ENCODE measurements around the gene NOL3. TPM values are rescaled to one million over a fixed set of nuclear protein-coding genes. Genes with fewer than 3 reads are reported as not detected.
A peak's percentile ranks its signal among the peaks of the same experiment; 100 is the strongest.

Gene NOL3
- total and polyA plus RNA-seq, 3 experiments from 2014 or later: 0.91 to 2.3 (median 2.1) TPM

GRCh38 chr16:67198238-67198734, 27.9 kb downstream of the NOL3 start:
- Histone ChIP-seq H3K4me1 (ENCODE audit: insufficient read depth, low read length) (peaks cover 7% of the 10 kb centered on the region), H3K9me3 (ENCODE audit: low read length) (no peaks in the 10 kb centered on the region), H3K36me3 (ENCODE audit: insufficient read depth, low read length) (peaks cover 42% of the 10 kb centered on the region), H3K27ac (ENCODE audit: low read depth, low read length) (no peak overlapping the region), H3K27me3 (ENCODE audit: insufficient read depth, low read length, poor library complexity, severe bottlenecking) (no peaks in the 10 kb centered on the region), H3K4me3 (ENCODE audit: low read length) (no peak overlapping the region)
- CTCF ChIA-PET: interaction anchor here (0.9 to 1.5 kb wide), 5 partner anchors 9 to 245 kb away, joined by 3 to 4 read pairs (median 3); partner anchors contain the start of gene FHOD1
- Mint-ChIP-seq H3K4me3 (peak overlapping the region in 1 of 7 donors; percentile 7), H3K36me3 (peaks cover 8 to 84% (median 11%) of the 10 kb centered on the region in 3 donors), H3K9me3 (no peaks in the 10 kb centered on the region), H3K27ac (peak overlapping the region in 3 of 8 donors; percentile 45 to 79 (median 67)), H3K4me1 (peaks cover 19 to 43% (median 34%) of the 10 kb centered on the region in 3 donors), H3K27me3 (no peaks in the 10 kb centered on the region)
- no peak for DNase-seq
- POLR2A ChIA-PET: no interaction called here

DNA sequence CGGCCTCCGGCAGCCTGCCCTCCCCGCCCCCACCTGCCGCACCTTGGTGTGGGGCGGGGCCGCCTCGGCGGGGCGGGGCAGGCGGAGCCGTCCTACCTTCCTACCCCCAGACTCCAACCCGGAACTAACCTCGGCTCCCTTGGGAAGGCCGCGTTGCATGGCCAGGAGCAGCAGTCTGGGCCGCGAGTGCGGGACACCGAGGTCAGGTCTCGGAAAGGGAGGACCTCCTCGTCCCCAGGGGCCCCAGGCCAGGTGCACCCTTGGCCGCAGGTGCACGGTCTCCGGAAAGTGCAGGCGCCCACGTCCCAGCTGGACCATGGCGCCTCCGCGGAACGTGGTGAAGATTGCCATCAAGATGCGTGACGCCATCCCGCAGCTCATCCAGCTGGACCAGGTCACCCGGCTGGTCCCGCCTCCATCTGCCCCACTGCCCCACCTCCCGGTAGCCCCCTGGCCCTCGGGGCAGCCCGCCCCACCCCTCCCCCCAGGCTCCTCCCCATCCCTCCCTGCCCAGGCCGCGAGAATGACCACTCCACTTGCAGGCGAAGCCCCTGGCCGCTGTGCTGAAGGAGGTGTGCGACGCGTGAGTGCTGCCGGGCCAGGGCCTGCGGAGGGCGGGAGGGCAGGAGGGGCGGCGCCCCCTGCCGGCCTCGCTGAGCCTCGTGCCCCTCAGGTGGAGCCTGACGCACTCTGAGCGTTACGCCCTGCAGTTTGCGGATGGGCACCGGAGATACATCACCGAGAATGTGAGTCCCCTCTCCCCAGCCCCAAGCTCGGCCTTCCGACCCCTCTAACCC, 28.9 kb downstream of the NOL3 start, which contains the start of gene ELMO3:
Gene ELMO3, plus strand, starts transcription at position 121 of the 797 bp plus-strand sequence. Its CDS starts 196 bp downstream, at position 317.
- no peak within 1 kb of the TSS for H3K4me3 ChIP-seq (ENCODE audit: low read length)
- Mint-ChIP-seq H3K4me1 (peaks cover 10 to 34% (median 25%) of the 10 kb centered on the region in 3 donors), H3K27me3 (no peaks in the 10 kb centered on the region), H3K4me3 (peak within 1 kb of the TSS in 1 of 7 donors; percentile 7), H3K36me3 (peaks cover 8 to 83% (median 11%) of the 10 kb centered on the region in 3 donors), H3K9me3 (no peaks in the 10 kb centered on the region), H3K27ac (peak within 1 kb of the TSS in 4 of 8 donors; percentile 20 to 79 (median 56))
- H3K4me1 ChIP-seq (ENCODE audit: insufficient read depth, low read length): no peaks in the 10 kb centered on the region
- no peak within 1 kb of the TSS for H3K27ac ChIP-seq (ENCODE audit: low read depth, low read length)
- DNase-seq: no peak
- H3K9me3 ChIP-seq (ENCODE audit: low read length): no peaks in the 10 kb centered on the region
- H3K36me3 ChIP-seq (ENCODE audit: insufficient read depth, low read length): peaks cover 42% of the 10 kb centered on the region
- H3K27me3 ChIP-seq (ENCODE audit: insufficient read depth, low read length, poor library complexity, severe bottlenecking): no peaks in the 10 kb centered on the region
- ChIA-PET POLR2A (no interaction called here), CTCF (no interaction called here)

DNA sequence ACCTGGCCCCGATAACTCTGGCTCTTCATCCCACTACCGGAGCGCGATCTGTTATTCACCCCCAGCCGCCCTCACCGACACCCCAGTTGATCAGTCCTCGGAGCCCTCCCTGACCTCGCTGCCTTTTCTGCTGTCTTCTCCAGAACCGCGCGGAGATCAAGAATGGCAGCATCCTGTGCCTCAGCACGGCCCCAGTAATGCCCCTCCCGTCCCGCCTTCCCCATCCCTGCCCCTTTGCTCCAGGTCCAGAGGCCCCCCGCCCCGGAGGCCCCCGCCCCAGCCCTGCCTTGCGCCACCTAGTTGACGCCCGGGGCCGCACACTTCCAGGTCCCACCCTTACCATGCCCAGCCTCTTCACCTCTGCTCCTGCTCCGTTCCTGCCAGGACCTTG, 29.5 kb downstream of the NOL3 start:
- H3K9me3 ChIP-seq (ENCODE audit: low read length): no peaks in the 10 kb centered on the region
- no peak overlapping the region for H3K4me3 ChIP-seq (ENCODE audit: low read length)
- Mint-ChIP-seq H3K9me3 (no peaks in the 10 kb centered on the region), H3K27me3 (no peaks in the 10 kb centered on the region), H3K36me3 (peaks cover 8 to 78% (median 11%) of the 10 kb centered on the region in 3 donors), H3K4me3 (no peak overlapping the region), H3K27ac (peak overlapping the region in 1 of 8 donors; percentile 20), H3K4me1 (peaks cover 9 to 28% (median 22%) of the 10 kb centered on the region in 3 donors)
- ChIA-PET CTCF (no interaction called here), POLR2A (no interaction called here)
- no peak overlapping the region for H3K27ac ChIP-seq (ENCODE audit: low read depth, low read length)
- H3K4me1 ChIP-seq (ENCODE audit: insufficient read depth, low read length): no peaks in the 10 kb centered on the region
- no peak for DNase-seq
- H3K27me3 ChIP-seq (ENCODE audit: insufficient read depth, low read length, poor library complexity, severe bottlenecking): no peaks in the 10 kb centered on the region
- H3K36me3 ChIP-seq (ENCODE audit: insufficient read depth, low read length): peaks cover 36% of the 10 kb centered on the region

DNA sequence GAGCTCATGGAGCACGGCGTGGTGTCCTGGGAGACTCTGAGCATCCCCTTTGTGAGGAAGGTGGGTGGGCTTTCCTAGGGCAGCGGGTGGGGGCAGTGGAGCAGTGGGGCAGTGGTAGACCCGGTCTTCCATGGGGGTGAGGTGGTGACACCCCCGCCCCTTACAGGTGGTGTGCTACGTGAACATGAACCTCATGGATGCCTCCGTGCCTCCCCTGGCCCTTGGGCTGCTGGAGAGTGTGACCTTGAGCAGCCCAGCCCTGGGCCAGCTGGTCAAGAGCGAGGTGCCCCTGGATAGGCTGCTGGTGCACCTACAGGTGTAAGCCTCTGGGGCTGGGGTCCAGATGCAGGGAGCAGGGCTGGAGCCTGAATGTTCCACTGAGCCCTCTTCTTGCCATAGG, 30.2 kb downstream of the NOL3 start:
- H3K4me1 ChIP-seq (ENCODE audit: insufficient read depth, low read length): no peaks in the 10 kb centered on the region
- no peak for DNase-seq
- Mint-ChIP-seq H3K27ac (peak overlapping the region in 1 of 8 donors; percentile 60), H3K9me3 (no peaks in the 10 kb centered on the region), H3K4me1 (peaks cover 9 to 21% (median 15%) of the 10 kb centered on the region in 3 donors), H3K4me3 (no peak overlapping the region), H3K36me3 (peaks cover 8 to 72% (median 11%) of the 10 kb centered on the region in 3 donors), H3K27me3 (no peaks in the 10 kb centered on the region)
- H3K36me3 ChIP-seq (ENCODE audit: insufficient read depth, low read length): peaks cover 29% of the 10 kb centered on the region
- H3K27me3 ChIP-seq (ENCODE audit: insufficient read depth, low read length, poor library complexity, severe bottlenecking): no peaks in the 10 kb centered on the region
- POLR2A ChIA-PET: interaction anchor here (0.6 kb wide), 1 partner anchor 170 kb away, joined by 4 read pairs; no protein-coding TSS in a partner anchor
- CTCF ChIA-PET: no interaction called here
- H3K27ac ChIP-seq (ENCODE audit: low read depth, low read length): no peak overlapping the region
- no peak overlapping the region for H3K4me3 ChIP-seq (ENCODE audit: low read length)
- no peaks in the 10 kb centered on the region for H3K9me3 ChIP-seq (ENCODE audit: low read length)

DNA sequence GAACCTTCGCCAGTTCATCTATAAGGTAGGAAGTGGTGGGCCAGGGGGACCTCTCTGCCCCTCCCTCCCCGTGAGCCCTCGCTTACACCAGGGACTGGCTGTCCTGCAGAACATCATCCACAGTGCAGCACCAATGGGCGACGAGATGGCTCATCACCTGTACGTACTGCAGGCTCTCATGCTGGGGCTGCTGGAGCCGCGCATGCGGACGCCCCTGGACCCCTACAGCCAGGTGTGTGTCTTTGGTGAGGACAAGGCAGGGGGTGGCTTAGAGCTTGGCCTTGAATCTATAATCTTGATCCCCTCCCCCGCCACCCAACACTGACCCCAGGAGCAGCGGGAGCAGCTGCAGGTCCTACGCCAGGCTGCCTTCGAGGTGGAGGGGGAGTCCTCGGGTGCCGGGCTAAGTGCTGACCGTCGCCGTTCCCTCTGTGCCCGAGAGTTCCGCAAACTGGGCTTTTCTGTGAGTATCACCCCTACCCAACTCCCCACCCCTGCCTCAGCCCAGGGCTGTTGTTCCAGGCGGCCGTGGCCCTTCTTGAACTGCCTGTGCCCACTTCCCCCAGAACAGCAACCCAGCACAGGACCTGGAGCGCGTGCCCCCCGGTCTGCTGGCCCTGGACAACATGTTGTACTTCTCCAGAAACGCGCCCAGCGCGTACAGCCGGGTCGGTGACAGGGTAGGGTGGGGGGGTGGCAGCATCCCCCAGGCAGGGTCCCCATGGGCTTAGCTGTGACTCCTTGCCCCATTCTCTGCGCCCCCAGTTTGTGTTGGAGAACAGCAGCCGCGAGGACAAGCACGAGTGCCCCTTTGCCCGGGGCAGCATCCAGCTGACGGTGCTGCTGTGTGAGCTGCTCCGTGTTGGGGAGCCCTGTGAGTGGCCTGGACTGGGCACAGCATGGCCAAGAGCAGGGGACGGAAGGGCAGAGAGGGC, 31.3 kb downstream of the NOL3 start:
- H3K36me3 ChIP-seq (ENCODE audit: insufficient read depth, low read length): peaks cover 17% of the 10 kb centered on the region
- H3K4me3 Mint-ChIP-seq: no peak overlapping the region
- POLR2A ChIA-PET: interaction anchor here (0.5 kb wide), 1 partner anchor 66 kb away, joined by 8 read pairs; no protein-coding TSS in a partner anchor

GRCh38 chr16:67202426-67202825, 32.1 kb downstream of the NOL3 start:
- Mint-ChIP-seq H3K9me3 (no peaks in the 10 kb centered on the region), H3K4me1 (peaks cover 0 to 5% (median 0%) of the 10 kb centered on the region in 3 donors), H3K4me3 (no peak overlapping the region), H3K36me3 (peaks cover 0 to 52% (median 0%) of the 10 kb centered on the region in 3 donors), H3K27me3 (no peaks in the 10 kb centered on the region), H3K27ac (peak overlapping the region in 1 of 8 donors; percentile 68)
- H3K36me3 ChIP-seq (ENCODE audit: insufficient read depth, low read length): peaks cover 9% of the 10 kb centered on the region
- CTCF ChIA-PET: no interaction called here
- H3K4me1 ChIP-seq (ENCODE audit: insufficient read depth, low read length): no peaks in the 10 kb centered on the region
- H3K27ac ChIP-seq (ENCODE audit: low read depth, low read length): no peak overlapping the region
- POLR2A ChIA-PET: interaction anchor here (0.5 kb wide), 1 partner anchor 65 kb away, joined by 8 read pairs; no protein-coding TSS in a partner anchor
- no peaks in the 10 kb centered on the region for H3K27me3 ChIP-seq (ENCODE audit: insufficient read depth, low read length, poor library complexity, severe bottlenecking)
- no peaks in the 10 kb centered on the region for H3K9me3 ChIP-seq (ENCODE audit: low read length)
- DNase-seq: no peak
- no peak overlapping the region for H3K4me3 ChIP-seq (ENCODE audit: low read length)

More for the DNA sequence above, 31.3 kb downstream of the NOL3 start:
- no peak for DNase-seq
- H3K9me3 ChIP-seq (ENCODE audit: low read length): no peaks in the 10 kb centered on the region
- no peak overlapping the region for H3K4me3 ChIP-seq (ENCODE audit: low read length)
- H3K9me3 Mint-ChIP-seq: no peaks in the 10 kb centered on the region
- peaks cover 2 to 10% (median 3%) of the 10 kb centered on the region in 3 donors for H3K4me1 Mint-ChIP-seq
- CTCF ChIA-PET: no interaction called here
- H3K27me3 Mint-ChIP-seq: no peaks in the 10 kb centered on the region
- H3K27ac ChIP-seq (ENCODE audit: low read depth, low read length): no peak overlapping the region
- H3K4me1 ChIP-seq (ENCODE audit: insufficient read depth, low read length): no peaks in the 10 kb centered on the region
- no peak overlapping the region for H3K27ac Mint-ChIP-seq
- H3K36me3 Mint-ChIP-seq: peaks cover 2 to 60% (median 2%) of the 10 kb centered on the region in 3 donors
- no peaks in the 10 kb centered on the region for H3K27me3 ChIP-seq (ENCODE audit: insufficient read depth, low read length, poor library complexity, severe bottlenecking)

- H3K4me1 ChIP-seq (ENCODE audit: insufficient read depth, low read length): no peaks in the 10 kb centered on the region
- ChIA-PET POLR2A (no interaction called here), CTCF (no interaction called here)
- no peaks in the 10 kb centered on the region for H3K27me3 Mint-ChIP-seq
- H3K4me3 ChIP-seq (ENCODE audit: low read length): no peak overlapping the region
- H3K27ac Mint-ChIP-seq: peak overlapping the region in 1 of 8 donors; percentile 58
- H3K27me3 ChIP-seq (ENCODE audit: insufficient read depth, low read length, poor library complexity, severe bottlenecking): no peaks in the 10 kb centered on the region
- DNase-seq: no peak
- H3K9me3 ChIP-seq (ENCODE audit: low read length): no peaks in the 10 kb centered on the region
- H3K36me3 ChIP-seq (ENCODE audit: insufficient read depth, low read length): peaks cover 3% of the 10 kb centered on the region
- H3K36me3 Mint-ChIP-seq: peaks cover 0 to 46% (median 0%) of the 10 kb centered on the region in 3 donors
- H3K9me3 Mint-ChIP-seq: no peaks in the 10 kb centered on the region
- H3K4me1 Mint-ChIP-seq: peaks cover 0 to 5% (median 0%) of the 10 kb centered on the region in 3 donors
- H3K4me3 Mint-ChIP-seq: no peak overlapping the region
- no peak overlapping the region for H3K27ac ChIP-seq (ENCODE audit: low read depth, low read length)
Measured at GRCh38 chr16:67202956-67203493, 32.7 kb downstream of the NOL3 start.
